Glomerular visceral epithelial cell (primary cell): Measurements from ENCODE around the gene GGCX.

Experiments used
- DNase-seq: peaks from one replicate; pipeline ENCODE4 v3.0.0-alpha.2; 2016; ENCODE audit errors: extremely low spot score

GGCX gene

DNA sequence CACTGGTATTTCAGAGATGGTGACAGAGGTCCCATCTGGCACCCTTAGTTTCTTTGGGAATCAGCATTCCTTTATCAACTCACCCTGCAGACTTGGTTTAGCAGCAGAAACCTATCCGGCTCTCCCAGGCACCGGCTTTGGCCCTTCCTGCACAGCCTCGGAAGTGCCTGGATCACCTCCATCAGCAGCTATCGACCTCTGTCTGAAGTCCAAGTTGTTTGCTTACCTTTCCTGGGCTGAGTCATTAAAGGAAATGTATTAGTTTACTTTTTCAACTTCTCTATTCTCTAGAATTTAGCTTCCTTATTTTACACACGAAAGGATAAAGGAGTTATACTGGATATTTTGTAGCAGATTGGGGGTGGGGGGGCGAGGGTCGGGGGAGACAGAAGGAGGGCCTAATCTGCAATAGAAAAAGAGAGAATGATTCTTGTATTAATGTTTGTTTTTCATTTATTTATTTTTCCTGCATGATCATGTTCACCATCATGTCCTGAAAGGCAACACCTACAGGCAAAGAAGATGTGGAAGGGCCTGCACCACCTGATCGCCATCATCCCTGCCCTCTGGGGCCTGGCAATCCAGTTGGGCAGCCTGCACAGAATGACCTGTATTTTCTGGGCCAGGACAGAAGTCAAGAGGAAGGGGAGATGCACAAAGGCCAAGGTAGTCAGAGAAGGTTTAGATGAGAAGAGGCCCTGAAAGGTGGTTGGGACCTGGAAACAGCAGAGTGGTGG is 44.5 kb downstream of the GGCX start:
- DNase-seq = no peak

DNA sequence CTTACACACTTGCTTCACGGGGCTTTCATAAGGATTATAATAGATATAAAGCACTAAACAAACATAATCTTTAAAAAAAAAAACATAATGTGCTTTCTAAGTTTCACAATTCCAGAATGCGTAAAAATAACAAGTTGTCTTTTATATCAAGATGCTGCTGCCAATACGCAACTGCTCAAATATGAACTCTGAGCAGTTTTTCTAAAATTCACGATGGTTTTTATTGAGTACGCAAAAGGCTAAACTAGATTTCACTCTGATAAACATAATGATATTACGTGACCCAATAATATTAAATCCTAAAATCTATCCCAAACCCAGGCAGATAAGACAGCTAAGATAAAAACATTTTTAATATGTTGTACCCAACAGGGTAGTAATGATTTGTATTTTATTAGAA is 47.0 kb downstream of the GGCX start:
- DNase-seq = no peak

DNA sequence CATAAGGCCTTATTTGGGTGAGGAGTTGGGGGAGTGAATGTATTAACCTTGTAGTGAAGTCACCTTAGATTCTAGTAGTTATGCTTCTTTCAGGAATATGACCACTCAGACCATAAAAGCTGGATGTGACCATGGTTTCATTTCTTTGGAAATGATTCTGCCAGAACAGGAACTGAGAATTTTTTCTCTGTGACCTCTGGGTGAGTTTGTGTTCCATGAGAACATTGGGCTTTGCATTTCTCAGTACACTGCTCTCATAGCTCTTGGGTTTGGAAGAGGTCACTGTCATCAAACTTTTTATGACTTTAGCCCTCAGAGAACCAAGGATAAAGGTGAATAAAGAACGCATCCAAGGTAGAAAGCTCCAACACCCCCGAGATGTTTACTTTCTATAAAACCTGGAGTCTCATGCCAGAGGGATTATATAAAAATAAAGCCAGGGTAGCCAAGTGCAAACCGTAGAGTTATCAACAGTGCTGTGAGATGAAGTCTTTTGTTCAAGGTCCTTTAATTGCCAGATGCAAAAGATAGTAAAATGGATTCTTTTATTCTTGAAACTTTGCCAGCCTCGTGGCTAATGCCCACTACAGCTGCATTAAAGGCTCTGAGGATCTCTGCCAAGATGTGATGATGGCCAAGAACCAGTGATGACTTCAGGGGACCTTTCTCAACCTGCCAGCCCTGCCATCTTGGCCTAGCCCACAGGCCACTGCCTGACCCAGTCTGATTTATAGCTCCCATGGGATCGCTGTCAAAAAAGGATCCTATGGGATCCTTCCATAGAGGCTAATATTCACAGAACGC is 50.1 kb downstream of the GGCX start:
- DNase-seq = no peak

GRCh38 chr2:85506768-85507181 is 54.5 kb downstream of the GGCX start:
- DNase-seq = no peak

GRCh38 chr2:85505551-85506238 is 55.6 kb downstream of the GGCX start:
- DNase-seq = no peak

DNA sequence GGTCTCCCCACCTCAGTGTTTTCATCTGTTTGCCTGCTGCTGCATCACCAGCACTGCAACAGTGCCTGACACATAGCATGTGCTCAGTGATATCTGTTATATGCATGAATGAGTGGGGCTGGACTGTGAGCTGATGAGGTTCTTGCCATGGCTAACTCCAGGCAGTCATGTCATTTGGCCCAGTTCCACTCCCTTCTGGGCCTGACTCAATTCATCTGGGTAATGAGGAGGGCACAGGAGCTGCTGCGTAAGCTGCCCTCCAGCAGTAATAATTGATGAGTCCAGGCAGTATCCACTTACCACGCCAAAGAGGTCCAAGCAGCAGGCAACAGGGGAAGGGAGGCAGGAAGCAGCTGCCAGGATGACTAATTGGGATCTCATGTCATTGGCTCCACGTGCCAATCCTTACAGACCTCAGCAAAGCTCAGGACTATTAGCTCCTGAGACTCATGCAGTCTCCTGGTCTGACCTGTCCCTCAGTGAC is 56.5 kb downstream of the GGCX start:
- DNase-seq = peak; percentile 96

GRCh38 chr2:85503851-85504777 is 57.2 kb downstream of the GGCX start:
- peak; percentile 83 for DNase-seq

DNA sequence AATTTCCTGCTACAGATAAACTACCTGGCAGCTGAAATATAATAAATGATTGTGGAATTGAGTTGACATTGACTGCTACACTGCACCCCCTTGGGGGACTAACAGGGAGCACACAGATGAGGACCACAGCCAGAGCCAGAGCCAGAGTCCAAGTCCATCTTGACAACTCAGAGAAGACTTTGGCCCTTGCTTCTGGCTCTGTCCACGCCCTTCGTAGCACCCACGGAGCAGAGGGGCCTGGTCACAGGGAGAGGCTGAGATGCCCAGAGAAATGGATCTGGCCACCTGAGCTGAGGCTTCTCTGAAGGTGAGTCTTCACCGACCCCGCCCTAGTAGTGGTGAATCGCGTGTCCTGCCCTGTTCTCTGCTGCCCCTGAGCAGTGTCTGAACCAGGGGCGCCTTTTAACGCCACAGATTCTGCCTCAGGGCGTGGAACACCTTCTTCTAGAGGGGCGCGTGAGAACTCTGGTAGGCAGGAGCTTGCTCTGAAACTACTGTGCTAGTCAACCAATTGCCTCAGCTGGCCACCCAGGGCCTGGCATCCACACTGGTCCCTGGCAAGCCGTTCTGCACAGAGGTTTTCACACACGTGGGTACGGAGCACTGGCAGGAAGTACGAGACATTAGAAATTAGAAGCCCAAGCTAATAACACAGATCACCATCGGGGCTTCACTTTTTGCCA is 58.0 kb downstream of the GGCX start:
- DNase-seq = no peak

DNA sequence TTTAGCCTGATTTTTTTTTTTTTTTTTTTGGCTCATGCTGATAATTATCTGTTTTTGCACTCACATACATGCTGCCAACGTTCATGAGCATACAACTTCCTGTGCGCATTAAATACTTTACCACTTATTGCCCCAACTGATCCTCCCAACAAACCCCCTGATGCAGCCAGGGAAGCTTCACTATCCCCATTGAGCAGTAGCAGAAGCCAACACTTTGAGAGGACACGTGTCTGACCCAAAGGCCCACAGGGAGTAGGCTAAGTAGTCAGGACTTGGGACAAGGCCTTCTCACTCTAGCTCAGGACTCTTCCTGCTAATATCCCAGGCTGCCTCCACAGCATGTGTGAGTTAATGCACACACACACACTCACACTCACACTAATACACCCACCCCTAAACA is 58.6 kb downstream of the GGCX start:
- no peak for DNase-seq

DNA sequence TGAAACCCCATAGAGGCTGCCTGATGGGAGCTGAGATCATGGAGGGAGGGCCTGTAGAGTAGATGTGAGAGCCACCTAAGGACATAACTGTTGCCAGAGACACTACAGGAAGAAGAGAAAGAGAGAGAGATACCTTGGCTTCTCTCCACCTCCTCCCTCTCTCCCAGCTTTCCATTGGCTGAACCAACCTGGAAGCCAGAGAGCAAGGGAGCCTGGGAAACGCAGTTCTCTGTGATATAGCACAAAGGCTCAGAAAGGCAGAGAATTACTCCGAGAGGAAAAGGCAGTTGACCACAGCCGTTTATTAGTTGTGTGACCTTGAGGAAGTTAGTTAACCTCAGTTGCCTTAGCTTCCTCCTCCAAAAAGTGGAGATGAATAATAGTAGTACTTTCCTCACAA is 60.0 kb downstream of the GGCX start:
- DNase-seq = no peak

GRCh38 chr2:85497944-85498630 is 63.2 kb downstream of the GGCX start:
- no peak for DNase-seq

GRCh38 chr2:85496436-85496835 is 64.9 kb downstream of the GGCX start:
- DNase-seq = no peak
